Liver (tissue), 9 donors: ENCODE measurements around the gene PLEKHA7. TPM values are rescaled to one million over a fixed set of nuclear protein-coding genes. Genes with fewer than 3 reads are reported as not detected.

Experiments used
- DNase-seq: peaks from one replicate; pipeline ENCODE4 v3.0.0-alpha.2; 2017; ENCODE audit warnings: low spot score
- H3K27ac ChIP-seq, 2 donors: one replicate each; pipeline ENCODE4 v1.7.0; 2013; ENCODE audit warnings: inconsistent platforms in 2 of 2, low read length in 2 of 2, control low read depth in 1 of 2, low read depth in 1 of 2, mild to moderate bottlenecking in 1 of 2
- H3K27me3 ChIP-seq, 4 donors: one replicate each; pipeline versions ENCODE4 v1.6.1 to v1.7.0; 2013; ENCODE audit warnings: low read length in 3 of 4, inconsistent platforms in 1 of 4, mild to moderate bottlenecking in 1 of 4, moderate library complexity in 1 of 4; ENCODE audit not compliant: control insufficient read depth in 4 of 4, insufficient read depth in 4 of 4
- H3K36me3 ChIP-seq, 4 donors: one replicate each; pipeline versions ENCODE4 v1.6.1 to v1.7.0; 2013; ENCODE audit warnings: low read length in 3 of 4, mild to moderate bottlenecking in 3 of 4, low read depth in 1 of 4, moderate library complexity in 1 of 4; ENCODE audit not compliant: control insufficient read depth in 4 of 4, insufficient read depth in 3 of 4
- H3K4me1 ChIP-seq, 4 donors: one replicate each; pipeline versions ENCODE4 v1.6.1 to v1.7.0; 2013; ENCODE audit warnings: low read length in 3 of 4, mild to moderate bottlenecking in 3 of 4, moderate library complexity in 1 of 4; ENCODE audit not compliant: control insufficient read depth in 4 of 4, insufficient read depth in 4 of 4
- H3K4me3 ChIP-seq, 3 donors: one replicate each; pipeline versions ENCODE4 v1.6.1 to v1.7.0; 2013; ENCODE audit warnings: low read length in 3 of 3, control low read depth in 1 of 3, low read depth in 1 of 3, mild to moderate bottlenecking in 1 of 3
- H3K9ac ChIP-seq, 2 donors: one replicate each; pipeline ENCODE4 v1.7.0; 2013; ENCODE audit warnings: low read length in 2 of 2, mild to moderate bottlenecking in 2 of 2, moderate library complexity in 2 of 2, control low read depth in 1 of 2, low read depth in 1 of 2
- H3K9me3 ChIP-seq, 4 donors: one replicate each; pipeline versions ENCODE4 v1.6.1 to v1.7.0; 2013; ENCODE audit warnings: low read length in 3 of 4; ENCODE audit not compliant: control insufficient read depth in 4 of 4
- ATF3 ChIP-seq: IDR thresholded peaks from 2 replicates; pipeline ENCODE4 v1.6.1; 2016; ENCODE audit warnings: antibody characterized with exemption
- CTCF ChIP-seq: fragments of 150-350 bp; IDR thresholded peaks from 2 replicates; pipeline ENCODE4 v1.5.1; 2017; ENCODE audit warnings: improper control_type of control experiment, low read depth, low read length; ENCODE audit not compliant: missing input control
- EGR1 ChIP-seq, 2 donors: IDR thresholded peaks; 2 replicates each; pipeline ENCODE4 v1.6.1; 2016 to 2018; ENCODE audit warnings: antibody characterized with exemption in 2 of 2, low read depth in 2 of 2
- FOXA1 ChIP-seq: IDR thresholded peaks from 2 replicates; pipeline ENCODE4 v1.6.1; 2016; ENCODE audit warnings: antibody characterized with exemption
- FOXA2 ChIP-seq: IDR thresholded peaks from 2 replicates; pipeline ENCODE4 v1.6.1; 2016; ENCODE audit warnings: antibody characterized with exemption
- GABPA ChIP-seq, 2 donors: IDR thresholded peaks in 1 of 2; conservative IDR thresholded peaks in 1 of 2; 2 replicates each; pipeline ENCODE4 v1.6.1; 2016; ENCODE audit warnings: antibody characterized with exemption in 2 of 2, mild to moderate bottlenecking in 1 of 2, moderate library complexity in 1 of 2
- HNF4A ChIP-seq, 2 donors: conservative IDR thresholded peaks; 2 replicates each; pipeline ENCODE4 v1.6.1; 2016; ENCODE audit warnings: antibody characterized with exemption in 2 of 2, mild to moderate bottlenecking in 2 of 2
- HNF4G ChIP-seq: IDR thresholded peaks from 2 replicates; pipeline ENCODE4 v1.6.1; 2016; ENCODE audit warnings: antibody characterized with exemption
- JUND ChIP-seq, 2 donors: IDR thresholded peaks; 2 replicates each; pipeline ENCODE4 v1.6.1; 2016; ENCODE audit warnings: antibody characterized with exemption in 2 of 2
- MAX ChIP-seq: IDR thresholded peaks from 2 replicates; pipeline ENCODE4 v1.6.1; 2016; ENCODE audit warnings: antibody characterized with exemption
- NR2F2 ChIP-seq: IDR thresholded peaks from 2 replicates; pipeline ENCODE4 v1.6.1; 2016; ENCODE audit warnings: antibody characterized with exemption
- RAD21 ChIP-seq, 2 donors: IDR thresholded peaks; 2 replicates each; pipeline ENCODE4 v1.6.1; 2016; ENCODE audit warnings: antibody characterized with exemption in 2 of 2, mild to moderate bottlenecking in 2 of 2
- REST ChIP-seq: IDR thresholded peaks from 2 replicates; pipeline ENCODE4 v1.6.1; 2016; ENCODE audit warnings: antibody characterized with exemption, mild to moderate bottlenecking
- RXRA ChIP-seq, 2 donors: IDR thresholded peaks; 2 replicates each; pipeline ENCODE4 v1.6.1; 2017 to 2018; ENCODE audit warnings: antibody characterized with exemption in 2 of 2, mild to moderate bottlenecking in 1 of 2
- SP1 ChIP-seq: IDR thresholded peaks from 2 replicates; pipeline ENCODE4 v1.6.1; 2018; ENCODE audit warnings: antibody characterized with exemption, mild to moderate bottlenecking
- TAF1 ChIP-seq: conservative IDR thresholded peaks from 2 replicates; pipeline ENCODE4 v1.6.1; 2016; ENCODE audit warnings: antibody characterized with exemption, mild to moderate bottlenecking
- YY1 ChIP-seq: IDR thresholded peaks from 2 replicates; pipeline ENCODE4 v1.6.1; 2016; ENCODE audit warnings: antibody characterized with exemption, mild to moderate bottlenecking
- ZBTB33 ChIP-seq: IDR thresholded peaks from 2 replicates; pipeline ENCODE4 v1.6.1; 2016; ENCODE audit warnings: antibody characterized with exemption
- WGBS: extraction: QIAGEN DNeasy Blood & Tissue Kit; methylation state at CpG from one replicate; pipeline ENCODE4 v1.1.7; 2013; 5-methylcytosine and 5-hydroxymethylcytosine counted together
- polyA plus RNA-seq, 2 donors: library from polyadenylated mRNA; stranded (reverse) in 1 of 2; unstranded in 1 of 2; fragments of 200-250 nt in 1 of 2; fragments of >200 nt in 1 of 2; fragmentation: Nextera tagmentation in 1 of 2; extraction: Ambion mirVana in 1 of 2; gene quantifications; one replicate each; pipeline versions ENCODE4 v1.2.1 to v1.2.3, GENCODE V29; 2013 to 2015
- total RNA-seq, 2 donors: library from RNA; depleted of rRNA; stranded (reverse); fragments of >200 nt; gene quantifications; one replicate each; pipeline ENCODE4 v1.2.3, GENCODE V29; 2014
- donor health status: healthy.
- donor health status: healthy.
- donor health status: healthy.
- donor health status: healthy.
- donor health status: healthy.

The PLEKHA7 gene
- total and polyA plus RNA-seq, 4 donors: 6.1 to 28.8 (median 8.5) TPM

GRCh38 chr11:16982256-16982671 is 31.9 kb downstream of the PLEKHA7 start:
- peaks cover 6 to 27% (median 17%) of the 10 kb centered on the region in 4 donors for H3K4me1 ChIP-seq
- DNase-seq: no peak
- TF ChIP-seq FOXA1 (no peak), ATF3 (no peak), RAD21 (IDR thresholded peaks at IDR 0.05) (no peak), NR2F2 (no peak), TAF1 (no peak), JUND (IDR thresholded peaks at IDR 0.05) (no peak), EGR1 (IDR thresholded peaks at IDR 0.05; ENCODE audit: low read depth in 2 of 2) (no peak), HNF4G (no peak), FOXA2 (no peak), GABPA (IDR thresholded peaks at IDR 0.05 in 1 of 2, conservative IDR thresholded peaks at IDR 0.05 in 1 of 2) (no peak), MAX (no peak), REST (no peak), SP1 (no peak), RXRA (IDR thresholded peaks at IDR 0.05) (no peak), CTCF (no peak), YY1 (no peak), ZBTB33 (no peak), HNF4A (conservative IDR thresholded peaks at IDR 0.05) (no peak)

More at GRCh38 chr11:16982256-16982671, 31.9 kb downstream of the PLEKHA7 start:
- H3K9me3 ChIP-seq: no peaks in the 10 kb centered on the region
- no peak overlapping the region for H3K9ac ChIP-seq
- H3K27ac ChIP-seq: no peak overlapping the region
- no peaks in the 10 kb centered on the region for H3K27me3 ChIP-seq
- peaks cover 0 to 3% (median 0%) of the 10 kb centered on the region in 4 donors for H3K36me3 ChIP-seq
- H3K4me3 ChIP-seq: no peak overlapping the region
- WGBS: 68% methylated on average over 5 of the region's 5 CpGs
